Activated CD4-positive, alpha-beta T cell treated with anti-CD3 and anti-CD28 coated beads, Interleukin-10, Interleukin-2, amounts not matched to agents 100 ng/mL and 50 ng/mL, durations not matched to agents 16 hours and 8 hours (primary cell): Measurements from ENCODE around the gene MORC2.

ENCODE experiments used
- DNase-seq: peaks from one replicate; pipeline ENCODE4 v3.0.0-alpha.2; 2020

Gene MORC2

DNA sequence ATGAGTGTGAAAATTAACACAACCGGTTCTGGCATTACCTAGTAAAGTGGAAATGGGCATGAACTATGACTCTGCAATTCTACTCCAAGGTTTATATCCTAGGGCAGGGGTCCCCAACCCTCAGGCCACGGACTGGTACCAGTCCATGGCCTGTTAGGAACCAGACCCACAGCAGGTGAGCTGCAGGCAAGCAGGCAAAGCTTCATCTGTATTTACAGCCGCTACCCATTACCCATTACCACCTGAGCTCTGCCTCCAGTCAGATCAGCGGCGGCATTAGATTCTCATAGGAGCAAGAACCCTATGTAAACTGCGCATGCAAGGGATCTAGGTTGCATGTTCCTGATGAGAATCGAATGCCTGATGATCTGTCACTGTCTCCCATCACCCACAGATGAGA, 49.8 kb downstream of the MORC2 start:
- no peak for DNase-seq

DNA sequence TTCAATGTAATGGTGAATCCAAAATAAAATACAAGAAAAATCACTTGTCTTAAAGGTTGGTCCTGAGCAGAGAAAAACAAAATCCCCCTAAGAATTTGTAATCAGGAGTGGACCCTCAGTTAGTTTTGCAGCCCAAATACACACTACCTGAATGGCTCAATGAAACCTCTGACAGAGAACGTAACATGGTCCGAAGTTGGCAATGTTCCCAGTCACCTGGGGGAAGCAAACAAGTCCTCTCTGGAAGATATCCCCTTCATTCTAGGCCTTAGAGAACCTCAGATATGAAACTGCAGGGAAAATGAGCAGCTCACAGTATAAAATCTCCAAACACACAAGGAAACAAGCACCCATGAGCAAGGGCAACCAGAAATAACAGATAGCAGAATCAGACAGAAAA, 58.2 kb downstream of the MORC2 start:
- DNase-seq, result no peak

DNA sequence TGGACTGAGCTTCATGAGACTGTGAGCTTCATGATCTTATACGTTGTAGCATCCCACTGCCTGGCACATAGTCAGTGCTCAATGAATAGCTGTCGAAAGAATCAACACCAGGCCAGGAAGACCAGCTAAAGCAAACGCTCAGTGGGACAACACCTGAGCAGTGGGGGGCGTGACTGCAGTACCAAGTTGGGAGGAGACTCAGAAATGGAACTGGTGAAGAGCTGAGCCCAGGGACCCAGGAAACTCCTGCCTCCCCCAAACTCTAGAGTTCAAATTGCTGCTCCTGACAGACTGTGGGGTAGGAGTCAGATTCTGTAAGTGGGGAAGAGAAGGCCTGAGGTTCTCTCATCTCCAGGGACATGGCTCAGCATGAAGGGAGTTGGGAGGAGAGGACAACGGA, 59.3 kb downstream of the MORC2 start:
- no peak for DNase-seq

DNA sequence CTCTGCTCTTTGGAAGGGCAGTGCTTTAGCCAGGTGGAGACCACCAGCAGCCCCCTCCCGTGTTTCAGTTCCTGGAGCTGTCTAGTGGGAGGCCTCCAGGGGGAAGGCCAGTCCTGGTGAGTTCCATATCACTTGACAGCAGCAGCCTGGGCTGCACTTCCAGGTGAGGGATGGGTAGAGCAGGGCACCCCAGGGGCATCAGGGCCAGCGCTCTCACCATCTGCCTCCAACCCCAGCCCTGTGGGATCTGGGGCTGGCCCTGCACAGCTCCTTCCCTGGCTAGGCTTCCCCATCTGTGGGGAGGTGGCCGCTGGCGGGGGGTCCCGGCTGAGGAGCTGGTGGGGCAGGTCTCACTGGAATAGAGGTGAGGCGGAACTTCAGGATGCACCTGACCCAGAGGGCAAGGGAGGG, 60.5 kb downstream of the MORC2 start:
- DNase-seq, result no peak

DNA sequence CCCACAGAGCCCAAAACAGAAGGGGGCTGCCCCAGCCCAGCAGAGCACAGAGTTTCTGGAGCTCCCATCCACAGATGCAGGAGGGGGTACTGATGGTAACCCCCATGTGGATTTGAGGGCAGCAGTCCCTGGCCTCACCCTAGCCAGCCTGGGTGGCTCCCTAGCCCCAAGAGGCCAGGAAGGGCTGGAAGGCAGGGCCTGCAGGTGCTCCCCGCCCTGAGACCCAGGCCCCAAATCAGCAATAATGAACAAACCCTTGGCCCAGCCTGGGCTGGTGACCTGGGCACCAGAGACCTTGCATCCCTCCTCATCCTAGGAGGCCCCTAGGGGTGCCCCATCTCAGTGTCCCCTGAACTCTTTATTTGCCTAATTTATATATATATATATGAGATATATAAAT, 61.6 kb downstream of the MORC2 start:
- DNase-seq, result no peak

DNA sequence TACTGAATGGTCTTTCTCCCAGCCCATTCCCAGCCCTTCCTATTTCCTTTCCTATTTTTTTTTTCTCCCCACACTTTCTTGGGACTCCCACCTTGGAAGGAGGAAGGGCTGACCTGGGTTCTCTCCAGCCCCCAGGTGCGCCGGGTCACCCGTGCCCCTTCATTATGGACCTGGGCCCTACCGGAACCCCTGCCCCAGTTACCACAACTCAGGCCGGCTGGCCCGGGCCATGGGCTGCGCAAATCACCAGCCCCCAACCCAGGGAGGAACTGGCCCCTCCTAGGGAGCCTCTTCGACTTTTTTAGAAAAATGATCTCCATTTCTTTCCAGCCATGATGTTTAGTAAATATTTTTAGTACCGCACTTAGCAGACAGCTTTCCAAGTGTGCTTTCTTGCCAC, 62.2 kb downstream of the MORC2 start:
- no peak for DNase-seq

DNA sequence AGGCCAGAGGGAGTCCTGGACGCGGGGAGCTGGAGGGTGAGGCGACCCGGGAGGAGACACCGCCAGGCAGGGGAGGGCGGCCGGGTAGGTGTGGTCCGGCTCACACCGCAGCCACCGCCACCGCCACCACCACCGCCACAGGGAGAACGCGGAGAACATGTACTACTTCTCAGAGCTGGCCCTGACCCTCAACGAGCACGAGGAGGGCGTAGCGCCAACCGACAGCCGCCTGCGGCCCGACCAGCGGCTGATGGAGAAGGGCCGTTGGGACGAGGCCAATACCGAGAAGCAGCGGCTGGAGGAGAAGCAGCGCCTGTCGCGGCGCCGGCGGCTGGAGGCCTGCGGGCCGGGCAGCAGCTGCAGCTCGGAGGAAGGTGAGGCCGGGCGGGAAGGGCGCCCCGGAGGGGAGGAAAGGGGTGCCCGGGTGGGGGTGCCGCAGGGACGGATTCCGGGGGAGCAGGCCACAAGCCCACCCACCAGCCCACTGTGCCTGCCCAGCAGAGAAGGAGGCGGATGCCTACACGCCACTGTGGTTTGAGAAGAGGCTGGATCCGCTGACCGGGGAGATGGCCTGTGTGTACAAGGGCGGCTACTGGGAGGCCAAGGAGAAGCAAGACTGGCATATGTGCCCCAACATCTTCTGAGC, 62.8 kb downstream of the MORC2 start:
- no peak for DNase-seq

DNA sequence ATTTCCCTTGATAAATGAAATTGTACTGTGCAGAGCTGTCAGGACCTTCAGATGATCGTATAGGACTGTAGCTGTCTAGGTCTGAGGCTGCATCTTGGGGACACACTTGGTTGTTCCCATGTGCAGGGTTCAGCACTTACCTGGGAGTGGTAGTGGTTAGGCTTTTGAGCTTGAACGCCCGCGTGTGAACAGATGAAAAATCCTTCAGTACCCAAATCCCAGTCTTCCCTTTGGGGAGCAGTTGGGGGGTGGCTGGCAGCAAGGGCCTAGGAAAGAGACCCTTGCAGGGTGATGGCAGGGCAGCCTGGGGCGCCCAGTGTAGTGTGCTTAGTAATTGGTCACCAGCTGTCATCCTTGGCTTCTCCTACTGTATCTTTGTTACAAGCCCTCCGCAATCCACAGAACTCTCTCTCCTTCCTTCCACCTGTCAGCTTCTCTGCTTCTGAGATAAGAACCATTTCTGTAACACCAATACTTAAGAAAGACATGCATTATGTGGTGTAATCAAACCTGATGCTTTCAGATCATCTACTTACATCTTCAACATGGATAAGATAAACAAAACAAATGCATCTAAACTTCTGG, 64.6 kb downstream of the MORC2 start:
- no peak for DNase-seq

DNA sequence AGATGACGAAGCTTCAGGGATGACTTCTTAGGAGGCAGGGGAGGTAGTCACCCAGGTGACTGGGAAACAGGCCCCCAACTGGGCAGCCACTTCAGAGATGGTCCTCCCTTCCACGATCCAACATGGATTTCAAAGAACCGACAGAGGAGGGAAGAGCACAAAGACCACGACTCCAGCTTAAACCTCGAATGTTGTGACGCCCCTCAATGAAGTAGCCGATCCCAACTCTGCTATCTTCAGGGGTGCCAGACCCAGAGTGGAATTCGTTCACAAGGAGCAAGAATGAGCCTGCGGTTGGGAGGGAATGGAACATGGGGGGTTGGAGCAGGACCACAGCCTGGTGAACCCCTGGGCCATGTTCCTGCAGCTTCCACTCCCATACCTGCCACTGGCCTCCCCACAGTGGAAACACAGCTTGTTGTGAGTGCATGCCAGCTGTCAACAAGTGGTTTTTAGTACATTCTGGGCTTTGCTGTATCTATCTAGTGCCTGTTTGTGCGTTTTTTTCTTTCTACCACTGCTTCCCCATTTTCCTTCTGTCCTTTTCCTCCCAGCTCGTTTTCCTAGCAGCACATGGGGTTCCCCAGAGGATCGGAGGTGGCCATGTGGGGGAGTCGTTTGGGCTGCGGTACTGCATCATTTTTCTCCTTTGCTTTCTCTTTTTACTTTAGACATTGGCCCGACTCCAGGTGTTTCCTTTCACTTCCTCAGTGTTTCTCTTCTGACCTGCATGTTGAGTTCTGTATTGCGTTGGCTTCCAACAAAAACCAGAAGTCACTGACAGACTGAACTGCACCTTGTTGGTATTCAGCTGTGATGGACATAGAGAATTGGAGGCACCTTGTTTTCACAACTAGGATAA, 65.8 kb downstream of the MORC2 start:
- DNase-seq, result no peak

DNA sequence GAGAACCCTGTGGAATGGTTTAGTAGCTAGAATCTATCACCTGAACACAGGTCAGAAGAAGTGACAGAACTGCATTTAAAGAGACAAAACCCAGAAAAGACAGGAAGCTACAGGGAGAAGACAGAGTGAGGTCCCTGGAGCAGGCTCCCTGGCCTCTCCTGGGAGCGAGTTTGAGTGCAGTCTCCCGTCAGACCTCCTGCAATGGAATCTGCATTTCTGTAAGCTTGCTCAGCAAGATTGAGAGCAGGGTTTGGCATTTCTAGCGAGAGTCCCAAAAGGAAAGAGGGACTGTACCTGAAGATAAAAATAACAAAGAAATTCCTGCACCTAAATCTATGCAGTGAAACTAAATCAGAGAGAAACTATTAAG, 74.2 kb downstream of the MORC2 start:
- DNase-seq, result no peak

DNA sequence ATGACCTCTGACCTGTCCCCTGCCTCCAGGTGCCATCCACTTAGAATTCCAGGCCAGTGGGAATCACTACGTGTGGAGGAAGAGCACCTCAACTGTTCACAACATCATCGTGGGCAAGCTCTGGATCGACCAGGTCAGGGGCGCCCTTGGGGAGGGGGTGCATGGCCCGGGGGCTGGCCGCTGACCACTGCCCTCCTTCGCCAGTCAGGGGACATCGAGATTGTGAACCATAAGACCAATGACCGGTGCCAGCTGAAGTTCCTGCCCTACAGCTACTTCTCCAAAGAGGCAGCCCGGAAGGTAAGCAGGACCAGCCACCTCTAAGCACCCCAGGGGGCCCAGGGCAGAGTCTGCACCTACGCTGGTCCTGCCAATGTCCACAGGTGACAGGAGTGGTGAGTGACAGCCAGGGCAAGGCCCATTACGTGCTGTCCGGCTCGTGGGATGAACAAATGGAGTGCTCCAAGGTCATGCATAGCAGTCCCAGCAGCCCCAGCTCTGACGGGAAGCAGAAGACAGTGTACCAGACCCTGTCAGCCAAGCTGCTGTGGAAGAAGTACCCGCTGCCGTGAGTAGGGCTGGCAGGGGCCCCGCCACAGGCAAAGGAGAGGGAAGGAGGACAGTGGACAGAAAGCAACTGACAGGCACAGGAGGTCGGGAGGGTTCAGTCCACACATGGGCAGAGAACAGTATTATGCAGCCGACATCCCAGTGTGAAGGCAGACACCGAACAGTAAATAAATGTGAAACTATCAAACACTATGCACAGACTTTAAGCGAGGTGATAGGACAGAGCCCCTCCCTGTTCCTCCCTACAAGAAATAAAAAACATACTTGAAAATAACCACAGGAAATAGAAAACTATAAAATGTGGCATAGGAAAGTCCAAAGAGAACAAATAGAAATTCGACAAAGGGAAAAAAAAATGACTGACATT, 74.9 kb downstream of the MORC2 start:
- DNase-seq, result no peak

DNA sequence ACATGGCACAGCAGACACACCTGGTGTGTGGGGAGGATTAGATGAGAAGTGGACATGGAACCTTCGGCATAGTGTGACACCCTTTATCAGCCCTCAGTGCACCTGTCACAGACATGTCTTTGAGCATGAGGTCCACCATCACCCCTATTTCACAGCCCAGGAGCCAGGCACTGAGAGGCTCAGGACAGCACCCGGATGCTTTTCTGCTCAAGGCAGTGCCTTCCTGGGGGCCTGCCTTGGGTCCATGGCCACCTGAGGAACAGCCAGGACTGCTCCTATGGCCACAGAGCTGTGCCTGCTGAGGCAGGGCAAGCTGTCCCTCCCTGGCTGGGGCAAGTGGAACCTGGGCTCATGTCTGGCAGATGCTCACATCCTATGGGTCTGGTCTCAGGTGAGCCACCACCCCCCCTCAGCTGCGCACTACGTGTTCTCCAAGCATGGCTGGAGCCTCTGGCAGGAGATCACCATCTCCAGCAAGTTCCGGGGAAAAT, 75.8 kb downstream of the MORC2 start:
- DNase-seq, result no peak

DNA sequence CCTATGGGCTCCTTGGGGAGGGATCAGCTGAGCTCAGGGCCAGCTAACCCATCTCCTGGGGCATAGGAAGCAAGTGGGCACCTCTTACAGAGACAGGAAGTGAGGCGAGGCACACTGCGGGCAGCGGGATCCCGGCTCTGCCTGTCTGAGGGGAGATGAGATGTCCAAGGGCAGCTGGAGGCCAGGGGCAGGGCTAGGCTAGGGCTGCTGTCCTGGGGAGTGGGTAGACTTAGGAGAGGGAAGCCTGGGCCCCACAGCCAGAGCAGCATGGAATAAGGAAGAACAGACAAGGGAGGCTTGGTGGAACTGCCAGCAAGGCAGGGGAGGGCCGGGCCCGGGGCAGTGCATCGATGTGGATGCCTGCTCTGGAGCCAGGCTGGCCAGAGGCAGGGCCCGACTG, 76.3 kb downstream of the MORC2 start:
- DNase-seq, result no peak

DNA sequence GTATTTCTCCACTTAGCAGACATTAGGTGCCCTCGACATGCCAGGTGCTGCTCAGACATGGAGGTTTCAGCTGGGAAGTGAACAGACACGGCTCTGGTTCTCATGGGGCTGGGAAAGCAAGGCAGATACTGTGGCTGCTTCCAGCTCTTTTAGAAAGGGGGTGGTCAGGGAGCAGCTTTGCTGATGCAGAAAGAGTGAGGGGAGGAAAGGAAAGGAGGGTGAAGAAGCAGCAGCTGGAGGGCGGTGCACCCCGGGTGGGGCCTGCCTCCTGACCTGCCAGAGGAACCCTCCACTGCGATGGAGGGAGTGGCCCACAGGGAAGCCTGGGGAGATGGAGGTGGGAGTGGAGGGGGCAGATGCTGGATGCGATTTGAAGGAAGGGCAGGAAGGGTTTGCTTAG, 76.8 kb downstream of the MORC2 start:
- no peak for DNase-seq

DNA sequence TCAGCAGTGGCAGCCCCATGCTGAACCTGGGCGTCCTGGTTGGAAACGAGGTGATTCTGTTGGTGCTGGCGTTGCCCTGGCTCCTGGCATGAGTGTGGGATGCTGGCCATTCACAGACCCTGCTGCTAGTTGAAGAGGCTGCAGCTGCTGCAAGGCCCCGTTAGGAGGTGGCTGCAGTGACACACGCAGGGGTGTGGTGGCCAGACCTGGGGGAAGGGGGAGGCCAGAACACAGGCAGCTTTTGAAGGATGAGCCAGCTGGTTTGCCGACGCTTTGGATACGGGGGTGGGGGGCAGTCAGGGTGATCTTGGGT, 77.2 kb downstream of the MORC2 start:
- DNase-seq, result no peak

DNA sequence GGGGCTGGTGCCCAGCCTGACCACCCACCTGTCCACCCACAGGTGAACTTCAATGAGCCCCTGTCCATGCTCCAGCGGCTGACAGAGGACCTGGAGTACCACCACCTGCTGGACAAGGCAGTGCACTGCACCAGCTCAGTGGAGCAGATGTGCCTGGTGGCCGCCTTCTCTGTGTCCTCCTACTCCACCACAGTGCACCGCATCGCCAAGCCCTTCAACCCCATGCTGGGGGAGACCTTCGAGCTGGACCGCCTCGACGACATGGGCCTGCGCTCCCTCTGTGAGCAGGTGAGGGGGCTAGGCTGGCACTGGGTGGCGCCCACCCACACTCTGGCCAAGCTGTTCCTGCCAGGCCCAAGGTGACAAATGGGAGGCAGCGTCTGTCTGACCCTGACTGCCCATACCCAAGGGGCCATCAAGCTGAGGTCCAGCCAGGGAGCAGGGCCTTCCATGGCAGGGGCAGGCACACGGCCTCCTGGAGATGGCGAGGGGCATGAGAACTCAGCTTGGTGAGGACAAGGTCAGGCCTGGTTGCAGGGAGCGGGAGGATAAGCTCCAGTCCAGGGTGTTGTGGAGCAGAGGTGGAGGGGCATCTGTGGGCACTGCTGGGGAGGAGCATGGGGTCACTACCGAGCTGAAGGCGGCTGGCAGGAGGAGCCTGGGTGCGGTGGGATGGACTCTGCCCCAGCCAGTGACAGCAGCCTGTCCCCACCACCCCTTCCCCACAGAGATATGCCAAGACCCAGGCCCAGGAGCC, 77.7 kb downstream of the MORC2 start:
- peak; percentile 38 for DNase-seq

DNA sequence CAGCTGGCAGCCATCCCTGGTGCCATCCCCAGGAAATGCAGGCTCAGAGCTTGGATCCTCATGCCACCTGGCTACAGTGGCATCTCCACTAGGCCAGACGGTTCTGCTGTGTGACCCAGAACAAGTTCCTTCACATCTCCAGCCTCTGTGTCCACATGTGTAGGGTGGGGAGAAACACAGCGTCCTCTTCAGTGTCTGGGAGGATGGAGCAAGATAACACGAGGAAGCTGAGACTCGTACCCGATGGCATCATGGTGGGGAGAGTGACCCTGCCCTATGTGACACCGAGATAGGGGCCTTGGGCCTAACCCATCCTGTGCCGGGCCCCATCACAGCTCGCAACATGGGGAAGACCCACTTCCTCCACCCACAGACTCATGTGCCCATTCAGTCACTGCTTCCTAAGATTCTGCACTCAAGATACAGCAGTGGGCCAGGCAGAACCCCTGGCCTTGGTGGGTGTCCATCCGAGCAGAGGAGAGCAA, 78.5 kb downstream of the MORC2 start:
- DNase-seq, result no peak

DNA sequence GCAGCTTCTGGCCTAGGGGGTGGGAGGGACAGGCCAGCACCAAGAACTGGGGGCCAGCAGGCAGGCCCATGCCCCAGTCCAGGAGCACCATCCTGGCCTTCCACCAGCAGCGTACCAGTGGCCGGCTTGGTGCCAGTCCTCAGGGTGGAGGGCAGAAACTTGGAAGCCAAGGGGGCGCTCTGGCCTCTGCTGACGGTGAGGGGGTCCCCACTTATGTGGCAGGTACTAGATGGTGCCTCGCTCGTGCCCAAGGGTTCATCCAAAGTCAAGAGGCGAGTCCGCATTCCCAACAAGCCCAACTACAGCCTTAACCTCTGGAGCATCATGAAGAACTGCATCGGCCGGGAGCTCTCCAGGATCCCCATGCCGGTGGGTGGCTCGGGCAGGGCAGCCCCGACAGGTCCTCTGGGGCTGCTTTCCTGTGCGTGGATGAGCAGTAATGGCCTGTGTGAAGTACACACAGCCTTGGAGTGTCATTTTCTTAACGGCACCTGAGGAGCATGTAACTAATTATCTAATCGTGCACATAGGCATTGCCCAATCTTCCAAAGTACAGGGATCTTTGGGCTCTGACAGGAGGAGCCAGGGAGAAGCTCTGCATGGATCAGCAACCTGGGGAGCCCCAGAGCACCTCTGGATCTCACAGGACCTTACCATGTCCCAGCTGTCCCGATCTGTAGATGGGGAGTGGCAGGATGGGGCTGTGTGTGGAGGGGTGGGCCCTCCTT, 79.1 kb downstream of the MORC2 start:
- no peak for DNase-seq

DNA sequence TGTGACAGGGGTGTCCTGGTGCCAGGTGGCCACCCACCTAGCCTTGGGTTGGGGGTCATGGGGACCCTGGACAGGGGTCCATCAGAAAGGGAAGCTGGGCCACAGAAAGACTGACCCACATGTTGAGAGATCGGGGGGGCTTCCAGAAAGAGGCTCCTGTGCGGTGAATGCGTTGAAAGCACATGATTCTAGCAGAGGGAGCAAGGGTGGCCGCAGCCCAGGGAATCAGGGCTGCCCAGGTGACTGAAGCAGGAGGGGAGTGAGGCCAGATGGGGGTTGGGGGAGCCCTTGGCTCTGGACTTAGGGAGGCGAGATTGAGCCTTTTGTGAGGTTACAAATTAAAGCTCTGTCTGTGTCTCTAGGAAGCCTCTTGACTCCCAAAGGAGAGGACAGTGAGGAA, 80.7 kb downstream of the MORC2 start:
- no peak for DNase-seq

DNA sequence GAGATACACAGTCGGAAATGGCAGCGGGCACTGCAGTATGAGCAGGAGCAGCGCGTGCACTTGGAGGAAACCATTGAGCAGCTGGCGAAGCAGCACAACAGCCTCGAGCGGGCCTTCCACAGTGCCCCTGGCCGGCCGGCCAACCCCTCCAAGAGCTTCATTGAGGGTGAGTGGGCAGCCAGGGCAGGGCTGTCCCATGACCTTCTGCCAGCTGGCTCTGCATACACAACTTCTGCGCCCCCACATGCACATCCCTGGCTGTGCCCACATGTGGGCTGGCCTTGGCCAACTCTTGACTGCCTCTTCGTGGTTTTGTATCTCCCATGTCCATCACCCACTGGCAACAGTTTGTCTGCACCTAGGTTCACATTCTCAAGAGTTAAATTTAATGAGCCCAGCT, 81.1 kb downstream of the MORC2 start:
- no peak for DNase-seq

DNA sequence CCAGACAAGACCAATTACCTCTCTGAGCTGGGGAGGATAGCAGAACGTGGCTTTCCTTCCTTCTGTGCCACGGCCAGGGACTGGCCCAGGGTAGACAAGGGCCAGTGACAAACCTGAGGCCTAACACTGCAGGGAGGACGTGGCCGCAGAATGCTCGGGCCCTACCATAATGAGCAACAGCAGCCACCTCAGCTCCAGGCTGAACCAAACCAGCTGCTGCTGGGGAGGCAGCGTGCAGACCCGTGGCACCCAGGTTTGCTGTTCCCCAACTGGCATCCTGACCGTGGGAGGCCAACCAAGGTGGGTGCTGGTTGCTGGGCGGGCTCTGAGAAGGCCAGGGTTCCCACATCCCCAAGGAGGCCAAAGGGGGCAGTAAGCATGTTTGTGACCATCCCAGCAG, 83.0 kb downstream of the MORC2 start:
- DNase-seq, result no peak

DNA sequence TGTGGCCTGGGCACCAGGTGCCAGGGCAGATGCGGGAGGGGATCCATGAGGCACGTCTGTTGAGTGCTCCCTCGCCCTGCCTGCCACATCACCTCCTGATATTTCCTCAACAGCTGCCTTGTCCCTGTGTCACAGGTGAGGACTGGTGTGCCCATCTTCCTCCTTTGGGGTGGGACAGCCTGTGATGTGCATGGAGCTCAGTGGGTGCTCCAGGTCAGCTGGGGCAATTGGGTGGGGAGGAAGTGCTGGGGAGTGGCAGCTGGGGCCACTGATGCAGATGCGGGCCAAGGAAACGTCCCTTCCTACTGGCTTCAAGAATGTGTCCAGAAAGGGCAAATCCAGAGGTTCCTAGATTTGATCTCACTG, 83.6 kb downstream of the MORC2 start:
- DNase-seq, result no peak
